ACC112 (cell line): ENCODE data around the gene RAPGEF1.

Source experiments
- H2AFZ ChIP-seq: fragments of 200-600 bp; sonication (generic); one replicate; pipeline ENCODE4 v1.6.0; 2017; ENCODE audit warnings: antibody characterized with exemption, low read length; ENCODE audit not compliant: unreplicated experiment
- H3K27ac ChIP-seq: fragments of 200-600 bp; sonication (generic); 2 replicates; pipeline ENCODE4 v1.5.1; 2014; ENCODE audit warnings: low read depth, mild to moderate bottlenecking, antibody characterized with exemption, low read length, moderate library complexity
- H3K27me3 ChIP-seq: fragments of 200-600 bp; sonication (generic); 2 replicates; pipeline ENCODE4 v1.6.1; 2014; ENCODE audit warnings: mild to moderate bottlenecking, antibody characterized with exemption, low read length, moderate library complexity, mixed read lengths; ENCODE audit not compliant: insufficient read depth
- H3K36me3 ChIP-seq: fragments of 200-600 bp; sonication (generic); 2 replicates; pipeline ENCODE4 v1.6.1; 2016; ENCODE audit warnings: mild to moderate bottlenecking, antibody characterized with exemption, low read length, moderate library complexity, mixed read lengths; ENCODE audit not compliant: insufficient read depth
- H3K4me1 ChIP-seq: fragments of 200-600 bp; sonication (generic); one replicate; pipeline ENCODE4 v1.6.1; 2016; ENCODE audit warnings: low read length, mixed read lengths; ENCODE audit not compliant: insufficient read depth, unreplicated experiment, control insufficient read depth
- H3K4me3 ChIP-seq: fragments of 200-600 bp; sonication (generic); 2 replicates; pipeline ENCODE4 v1.5.1; 2014; ENCODE audit warnings: mild to moderate bottlenecking, low read depth, low read length
- H3K79me2 ChIP-seq: fragments of 200-600 bp; sonication (generic); one replicate; pipeline ENCODE4 v1.6.0; 2016; ENCODE audit warnings: low read length; ENCODE audit not compliant: control insufficient read depth, unreplicated experiment, insufficient read depth

Gene RAPGEF1

GRCh38 chr9:131676431-131676972, 63.4 kb downstream of the RAPGEF1 start:
- Histone ChIP-seq H3K27ac (peak overlapping the region; percentile 91), H3K4me3 (peak overlapping the region; percentile 72; the same call in 1 of the 2 replicates), H2AFZ (no peak overlapping the region), H3K36me3 (no peaks in the 10 kb centered on the region), H3K79me2 (peaks cover 59% of the 10 kb centered on the region), H3K4me1 (peaks cover 53% of the 10 kb centered on the region), H3K27me3 (no peaks in the 10 kb centered on the region)

- Histone ChIP-seq H3K4me1 (peaks cover 53% of the 10 kb centered on the region), H3K27ac (peak overlapping the region; percentile 91; the same call in 1 of the 2 replicates), H2AFZ (no peak overlapping the region), H3K79me2 (peaks cover 69% of the 10 kb centered on the region), H3K4me3 (no peak overlapping the region), H3K36me3 (no peaks in the 10 kb centered on the region), H3K27me3 (no peaks in the 10 kb centered on the region)
These were observed 64.3 kb downstream of the RAPGEF1 start for GRCh38 chr9:131675437-131676022.

- Histone ChIP-seq H2AFZ (no peak overlapping the region), H3K27ac (no peak overlapping the region), H3K4me1 (peaks cover 51% of the 10 kb centered on the region), H3K27me3 (no peaks in the 10 kb centered on the region), H3K4me3 (no peak overlapping the region), H3K36me3 (no peaks in the 10 kb centered on the region), H3K79me2 (peaks cover 74% of the 10 kb centered on the region)
These were observed 65.2 kb downstream of the RAPGEF1 start for GRCh38 chr9:131674425-131675421.

GRCh38 chr9:131673531-131673930, 66.3 kb downstream of the RAPGEF1 start:
- H3K36me3 ChIP-seq: no peaks in the 10 kb centered on the region
- peaks cover 74% of the 10 kb centered on the region for H3K79me2 ChIP-seq
- H2AFZ ChIP-seq: no peak overlapping the region
- no peak overlapping the region for H3K27ac ChIP-seq
- H3K4me1 ChIP-seq: peaks cover 51% of the 10 kb centered on the region
- H3K4me3 ChIP-seq: no peak overlapping the region
- H3K27me3 ChIP-seq: no peaks in the 10 kb centered on the region

- no peak overlapping the region for H3K4me3 ChIP-seq
- H3K27ac ChIP-seq: no peak overlapping the region
- H3K27me3 ChIP-seq: no peaks in the 10 kb centered on the region
- H2AFZ ChIP-seq: no peak overlapping the region
- peaks cover 73% of the 10 kb centered on the region for H3K79me2 ChIP-seq
- H3K36me3 ChIP-seq: no peaks in the 10 kb centered on the region
- peaks cover 53% of the 10 kb centered on the region for H3K4me1 ChIP-seq
These were observed 66.8 kb downstream of the RAPGEF1 start for GRCh38 chr9:131673068-131673467.

GRCh38 chr9:131672451-131672850, 67.4 kb downstream of the RAPGEF1 start:
- H2AFZ ChIP-seq: no peak overlapping the region
- H3K27me3 ChIP-seq: no peaks in the 10 kb centered on the region
- no peak overlapping the region for H3K27ac ChIP-seq
- peaks cover 70% of the 10 kb centered on the region for H3K79me2 ChIP-seq
- no peaks in the 10 kb centered on the region for H3K36me3 ChIP-seq
- H3K4me1 ChIP-seq: peaks cover 53% of the 10 kb centered on the region
- no peak overlapping the region for H3K4me3 ChIP-seq

GRCh38 chr9:131671133-131671520, 68.7 kb downstream of the RAPGEF1 start:
- H3K27ac ChIP-seq: no peak overlapping the region
- no peaks in the 10 kb centered on the region for H3K27me3 ChIP-seq
- no peak overlapping the region for H2AFZ ChIP-seq
- peaks cover 69% of the 10 kb centered on the region for H3K79me2 ChIP-seq
- H3K36me3 ChIP-seq: no peaks in the 10 kb centered on the region
- H3K4me1 ChIP-seq: peaks cover 44% of the 10 kb centered on the region
- H3K4me3 ChIP-seq: no peak overlapping the region

GRCh38 chr9:131670247-131671132, 69.4 kb downstream of the RAPGEF1 start:
- Histone ChIP-seq H3K79me2 (peaks cover 67% of the 10 kb centered on the region), H3K27ac (no peak overlapping the region), H3K4me3 (no peak overlapping the region), H3K27me3 (no peaks in the 10 kb centered on the region), H2AFZ (no peak overlapping the region), H3K4me1 (peaks cover 38% of the 10 kb centered on the region), H3K36me3 (no peaks in the 10 kb centered on the region)

GRCh38 chr9:131669269-131670157, 70.4 kb downstream of the RAPGEF1 start:
- Histone ChIP-seq H3K4me1 (peaks cover 32% of the 10 kb centered on the region), H3K79me2 (peaks cover 64% of the 10 kb centered on the region), H3K27me3 (no peaks in the 10 kb centered on the region), H3K36me3 (no peaks in the 10 kb centered on the region), H3K4me3 (no peak overlapping the region), H2AFZ (no peak overlapping the region), H3K27ac (peak overlapping the region; percentile 74)
